HG02759 (cell line): ENCODE results near the gene SMIM11.
"Not testable (repeated sequence)": the region's sequence is repeated elsewhere in the genome, so short reads cannot be mapped to it uniquely, and the experiment has no call there.

Experiments
- ATAC-seq: cut with Tn5 transposase; IDR thresholded peaks from one replicate; pipeline ENCODE4 v1.9.1; 2021; ENCODE audit warnings: mild to moderate bottlenecking, moderate library complexity; ENCODE audit not compliant: unreplicated experiment

SMIM11 gene

GRCh38 chr21:34354836-34355235, 20.5 kb upstream of the SMIM11 start:
- no peak for ATAC-seq

- no peak for ATAC-seq
Observed at GRCh38 chr21:34355570-34355969, 19.7 kb upstream of the SMIM11 start.

GRCh38 chr21:34357889-34358288, 17.4 kb upstream of the SMIM11 start:
- ATAC-seq, result no peak

- no peak for ATAC-seq
Observed at GRCh38 chr21:34358866-34359265, 16.4 kb upstream of the SMIM11 start.

GRCh38 chr21:34360488-34361241, 14.6 kb upstream of the SMIM11 start:
- no peak for ATAC-seq

- no peak for ATAC-seq
Observed at GRCh38 chr21:34362136-34362444, 13.2 kb upstream of the SMIM11 start.

- ATAC-seq, result no peak
Observed at GRCh38 chr21:34362670-34363069, 12.6 kb upstream of the SMIM11 start.

- no peak for ATAC-seq
Observed at GRCh38 chr21:34363733-34364132, 11.6 kb upstream of the SMIM11 start, which contains the start of gene KCNE2. TSS of gene KCNE2 (plus strand) at chr21:34364006. CDS start at chr21:34370479, 6,473 bp downstream.

GRCh38 chr21:34364921-34365320, 10.4 kb upstream of the SMIM11 start:
- no peak for ATAC-seq

GRCh38 chr21:34365809-34366208, 9.5 kb upstream of the SMIM11 start:
- ATAC-seq, result no peak

- no peak for ATAC-seq
Observed at GRCh38 chr21:34367320-34367935, 7.9 kb upstream of the SMIM11 start.

GRCh38 chr21:34369741-34370140, 5.6 kb upstream of the SMIM11 start:
- no peak for ATAC-seq

- no peak for ATAC-seq
Observed at GRCh38 chr21:34372321-34372720, 3.0 kb upstream of the SMIM11 start.

- ATAC-seq, result not testable (repeated sequence)
Observed at GRCh38 chr21:34374462-34374861, 845 bp upstream of the SMIM11 start.

GRCh38 chr21:34375619-34375972, 289 bp downstream of the SMIM11 start:
- ATAC-seq, result peak; percentile 78

- not testable (repeated sequence) for ATAC-seq
Observed at GRCh38 chr21:34383138-34383537, 7.8 kb downstream of the SMIM11 start.

- ATAC-seq, result peak; percentile 64
Observed at GRCh38 chr21:34383724-34384415, 8.6 kb downstream of the SMIM11 start.

- not testable (repeated sequence) for ATAC-seq
Observed at GRCh38 chr21:34400522-34400921, 25.2 kb downstream of the SMIM11 start.

GRCh38 chr21:34404742-34405141, 29.4 kb downstream of the SMIM11 start:
- ATAC-seq, result not testable (repeated sequence)

GRCh38 chr21:34405686-34406085, 30.4 kb downstream of the SMIM11 start:
- not testable (repeated sequence) for ATAC-seq

GRCh38 chr21:34406102-34406501, 30.8 kb downstream of the SMIM11 start:
- ATAC-seq, result not testable (repeated sequence)

- ATAC-seq, result not testable (repeated sequence)
Observed at GRCh38 chr21:34406676-34407075, 31.4 kb downstream of the SMIM11 start.
